GM19099 (cell line): ENCODE measurements around the gene DCUN1D5.

Source experiments
- POLR2A ChIP-seq: IDR thresholded peaks from 3 replicates; pipeline ENCODE4 v1.6.1; 2011; ENCODE audit warnings: low read depth; ENCODE audit not compliant: insufficient read length; ENCODE audit errors: extremely low read depth

Gene DCUN1D5

DNA sequence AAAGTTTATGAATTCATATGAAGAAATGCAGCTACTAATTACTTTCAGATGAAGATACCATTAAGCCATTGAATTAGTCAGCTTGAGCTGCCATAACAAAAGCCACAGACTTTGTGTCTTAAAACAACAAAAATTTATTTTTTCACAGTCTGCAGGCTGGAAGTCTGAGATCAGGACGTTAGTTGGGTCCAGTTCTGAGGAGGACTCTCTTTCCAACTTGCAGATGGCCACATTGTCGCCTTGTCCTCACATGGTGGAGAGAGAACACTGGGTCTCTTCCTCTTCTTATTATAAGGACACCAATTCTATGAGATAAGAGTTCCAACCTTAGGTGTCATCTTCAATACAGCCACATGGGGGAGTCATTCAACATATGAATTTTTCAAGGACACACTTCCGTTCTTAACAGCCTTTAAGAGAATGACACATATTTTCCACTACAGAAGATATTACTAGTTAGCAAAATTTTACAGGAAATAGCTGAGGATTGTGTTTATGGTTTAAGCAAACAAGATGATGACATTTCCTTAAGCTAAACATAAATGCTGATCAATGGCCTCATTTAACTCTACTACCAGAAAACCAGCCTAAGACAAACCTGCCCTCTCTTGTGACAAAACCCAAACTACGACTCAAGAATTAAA is 56.0 kb downstream of the DCUN1D5 start:
- TF ChIP-seq POLR2A: no peak

DNA sequence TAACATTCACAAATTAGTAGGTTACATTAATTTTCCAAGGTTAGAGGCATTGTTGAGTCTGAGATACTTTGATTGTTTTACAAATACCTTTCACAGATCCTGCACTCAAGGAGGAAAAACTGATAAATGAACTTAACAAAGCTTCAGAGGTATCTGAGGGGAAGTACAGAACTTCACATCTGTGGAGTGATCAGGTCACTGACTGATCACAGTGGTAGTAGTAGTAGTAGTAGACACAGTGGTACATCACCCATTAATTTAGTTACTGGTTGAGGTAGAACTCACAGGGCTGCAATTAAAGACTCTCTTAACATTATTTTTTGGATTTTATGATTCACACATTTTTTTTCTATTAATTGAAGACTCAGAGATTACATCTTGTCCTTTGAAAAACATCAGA is 56.7 kb downstream of the DCUN1D5 start:
- TF ChIP-seq POLR2A: no peak

GRCh38 chr11:103031834-103032233 is 60.1 kb downstream of the DCUN1D5 start:
- TF ChIP-seq POLR2A: no peak

DNA sequence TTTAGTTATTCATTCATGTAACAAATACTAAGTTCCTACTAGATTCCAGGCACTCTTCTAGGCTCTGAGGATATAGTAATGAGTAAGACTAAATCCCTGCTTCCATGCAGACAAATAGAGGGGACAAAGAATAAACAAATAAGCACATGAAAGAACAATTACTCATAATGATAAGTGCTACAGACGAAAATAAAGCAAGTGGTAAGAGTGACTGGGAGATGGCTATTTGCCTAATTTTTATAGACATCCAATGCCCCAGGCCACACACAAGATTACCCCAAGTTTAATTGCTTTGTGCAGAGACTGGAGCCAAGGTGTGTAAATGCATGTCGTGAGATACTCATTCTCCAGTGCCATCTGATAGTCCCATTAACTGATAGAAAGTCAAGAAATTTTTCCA is 62.6 kb downstream of the DCUN1D5 start:
- no peak for TF ChIP-seq POLR2A

- no peak for TF ChIP-seq POLR2A
Measured at GRCh38 chr11:103024086-103024485, 67.9 kb downstream of the DCUN1D5 start.

GRCh38 chr11:103016031-103016430 is 75.9 kb downstream of the DCUN1D5 start:
- no peak for TF ChIP-seq POLR2A

GRCh38 chr11:103013421-103013820 is 78.5 kb downstream of the DCUN1D5 start:
- TF ChIP-seq POLR2A: no peak
